ENCODE results near the gene CCDC51. TPM values are rescaled to one million over a fixed set of nuclear protein-coding genes. Genes with fewer than 3 reads are reported as not detected.

The CCDC51 gene
- total and polyA plus RNA-seq, 2 of the 13 experiments (the other 11 are each of a cell fraction or from before 2014, with no cell fraction given), result 18.1 to 29.4 TPM

- TF ChIP-seq ZNF772 (CRISPR knock-in tag; IDR thresholded peaks at IDR 0.05), result no peak
- TF ChIP-seq RNF219 (CRISPR knock-in tag; IDR thresholded peaks at IDR 0.05), result peak; percentile 37; the same call in 1 of the 2 replicates
- peak; percentile 48; the same call in 1 of the 2 replicates for TF ChIP-seq MYC (CRISPR knock-in tag; IDR thresholded peaks at IDR 0.05; ENCODE audit: borderline replicate concordance)
- TF ChIP-seq ZBTB20 (CRISPR knock-in tag; IDR thresholded peaks at IDR 0.05; ENCODE audit: borderline replicate concordance, low read depth), result peak; percentile 66; the same call in 1 of the 2 replicates
- TF ChIP-seq ZNF354B (CRISPR knock-in tag; IDR thresholded peaks at IDR 0.05), result no peak
- TF ChIP-seq ZNF264 (CRISPR knock-in tag; IDR thresholded peaks at IDR 0.05), result no peak
- TF ChIP-seq PRPF4 (IDR thresholded peaks at IDR 0.05; ENCODE audit: low read depth, low read length, poor library complexity, severe bottlenecking), result no peak
- TF ChIP-seq ZSCAN20 (CRISPR knock-in tag; IDR thresholded peaks at IDR 0.05; ENCODE audit: borderline replicate concordance), result no peak
- TF ChIP-seq KDM4B (CRISPR knock-in tag; IDR thresholded peaks at IDR 0.05), result no peak
- TF ChIP-seq ZNF773 (CRISPR knock-in tag; IDR thresholded peaks at IDR 0.05; ENCODE audit: borderline replicate concordance), result no peak
- TF ChIP-seq POLR2AphosphoS2 (IDR thresholded peaks at IDR 0.05; ENCODE audit: low read depth, low read length), result no peak
- TF ChIP-seq, protein P1, sequence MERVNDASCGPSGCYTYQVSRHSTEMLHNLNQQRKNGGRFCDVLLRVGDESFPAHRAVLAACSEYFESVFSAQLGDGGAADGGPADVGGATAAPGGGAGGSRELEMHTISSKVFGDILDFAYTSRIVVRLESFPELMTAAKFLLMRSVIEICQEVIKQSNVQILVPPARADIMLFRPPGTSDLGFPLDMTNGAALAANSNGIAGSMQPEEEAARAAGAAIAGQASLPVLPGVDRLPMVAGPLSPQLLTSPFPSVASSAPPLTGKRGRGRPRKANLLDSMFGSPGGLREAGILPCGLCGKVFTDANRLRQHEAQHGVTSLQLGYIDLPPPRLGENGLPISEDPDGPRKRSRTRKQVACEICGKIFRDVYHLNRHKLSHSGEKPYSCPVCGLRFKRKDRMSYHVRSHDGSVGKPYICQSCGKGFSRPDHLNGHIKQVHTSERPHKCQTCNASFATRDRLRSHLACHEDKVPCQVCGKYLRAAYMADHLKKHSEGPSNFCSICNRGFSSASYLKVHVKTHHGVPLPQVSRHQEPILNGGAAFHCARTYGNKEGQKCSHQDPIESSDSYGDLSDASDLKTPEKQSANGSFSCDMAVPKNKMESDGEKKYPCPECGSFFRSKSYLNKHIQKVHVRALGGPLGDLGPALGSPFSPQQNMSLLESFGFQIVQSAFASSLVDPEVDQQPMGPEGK (CRISPR knock-in tag; IDR thresholded peaks at IDR 0.05), result peak; percentile 93
- TF ChIP-seq SP4 (CRISPR knock-in tag; IDR thresholded peaks at IDR 0.05), result no peak
- TF ChIP-seq ZBTB4 (CRISPR knock-in tag; IDR thresholded peaks at IDR 0.05; ENCODE audit: borderline replicate concordance), result no peak
- TF ChIP-seq ARID4A (CRISPR knock-in tag; IDR thresholded peaks at IDR 0.05; ENCODE audit: borderline replicate concordance), result peak; percentile 55; the same call in 1 of the 2 replicates
- no peak for TF ChIP-seq ZNF850 (CRISPR knock-in tag; conservative IDR thresholded peaks at IDR 0.05)
These were observed 11.2 kb downstream of the CCDC51 start (continued) for GRCh38 chr3:48428572-48429316.

All from HepG2 (cell line).